Stimulated activated naive CD8-positive, alpha-beta T cell treated with anti-CD3 and anti-CD28 coated beads, Interleukin-15, amount 100 ng/mL, for 72 hours (primary cell): ENCODE data around the gene PRSS22.
A peak's percentile ranks its signal among the peaks of the same experiment; 100 is the strongest.

Source experiments
- ATAC-seq: fragments of 150-1000 bp; cut with Tn5 transposase; 2 replicates; pipeline ENCODE4 v1.10.0; 2021; ENCODE audit warnings: mild to moderate bottlenecking, moderate library complexity
- DNase-seq, 2 donors: peaks; one replicate each; pipeline ENCODE4 v3.0.0; 2021 to 2022
- H3K27ac Mint-ChIP-seq, 2 donors: one replicate each; pipeline ENCODE4 v1.8.0; 2022; ENCODE audit warnings: mild to moderate bottlenecking in 2 of 2, mixed read lengths in 2 of 2, moderate library complexity in 2 of 2
- H3K27me3 Mint-ChIP-seq: one replicate; pipeline ENCODE4 v1.8.0; 2022; ENCODE audit warnings: mixed read lengths
- H3K4me1 Mint-ChIP-seq: one replicate; pipeline ENCODE4 v1.8.0; 2022; ENCODE audit warnings: mild to moderate bottlenecking, mixed read lengths
- H3K4me3 Mint-ChIP-seq, 2 donors: one replicate each; pipeline ENCODE4 v1.8.0; 2022; ENCODE audit warnings: mild to moderate bottlenecking in 2 of 2, mixed read lengths in 2 of 2, moderate library complexity in 1 of 2
- H3K9me3 Mint-ChIP-seq, 2 donors: one replicate each; pipeline ENCODE4 v1.8.0; 2022; ENCODE audit warnings: mixed read lengths in 2 of 2

PRSS22 gene

DNA sequence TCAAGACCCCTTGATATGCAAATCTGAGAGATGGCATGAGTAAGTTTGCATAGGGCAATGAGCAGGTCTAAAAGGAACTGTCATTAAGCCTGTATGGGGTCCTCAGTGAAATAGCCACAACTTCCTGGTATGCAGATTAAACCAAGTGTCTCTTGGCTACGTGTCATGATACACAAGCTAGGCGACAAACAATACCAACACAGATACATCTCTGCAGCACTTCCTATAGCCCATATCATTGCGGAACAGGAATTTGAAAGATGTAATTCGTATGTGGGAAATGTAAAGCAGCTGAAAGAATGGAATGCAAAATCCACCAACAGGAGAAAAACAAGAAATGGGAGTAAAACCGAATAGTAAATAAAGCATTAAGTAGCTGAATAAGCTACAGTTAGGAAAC, 12.9 kb downstream of the PRSS22 start:
- peaks cover 4 to 6% of the 10 kb centered on the region in 2 donors for H3K9me3 Mint-ChIP-seq
- H3K27ac Mint-ChIP-seq = peak overlapping the region in 1 of 2 donors; percentile 17
- no peak for ATAC-seq
- no peak for DNase-seq
- no peak overlapping the region for H3K4me3 Mint-ChIP-seq
- peaks cover 70% of the 10 kb centered on the region for H3K4me1 Mint-ChIP-seq
- peaks cover 15% of the 10 kb centered on the region for H3K27me3 Mint-ChIP-seq

DNA sequence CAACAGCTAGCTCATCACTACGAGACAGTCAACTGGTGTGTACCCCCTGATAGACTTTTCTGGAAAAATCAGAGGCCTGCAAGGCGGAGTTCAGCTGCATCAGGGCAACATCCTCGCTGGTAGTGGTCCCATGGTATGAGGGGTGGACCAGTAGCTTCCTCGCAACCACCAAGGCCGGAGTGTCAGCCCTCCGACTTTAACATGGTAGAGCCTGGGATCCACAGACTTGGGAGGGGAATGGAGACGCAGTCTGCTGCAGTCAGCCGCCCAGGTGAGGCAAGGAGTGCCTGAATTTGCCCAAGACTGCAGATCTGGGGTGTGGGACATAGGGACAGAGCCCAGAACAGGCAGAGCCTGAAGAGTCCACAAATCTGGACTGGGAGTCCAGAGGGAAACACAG, 14.4 kb downstream of the PRSS22 start:
- Mint-ChIP-seq H3K27me3 (no peaks in the 10 kb centered on the region), H3K9me3 (peaks cover 4 to 6% of the 10 kb centered on the region in 2 donors), H3K27ac (peak overlapping the region in 1 of 2 donors; percentile 6), H3K4me1 (peaks cover 77% of the 10 kb centered on the region), H3K4me3 (no peak overlapping the region)
- no peak for ATAC-seq
- no peak for DNase-seq

DNA sequence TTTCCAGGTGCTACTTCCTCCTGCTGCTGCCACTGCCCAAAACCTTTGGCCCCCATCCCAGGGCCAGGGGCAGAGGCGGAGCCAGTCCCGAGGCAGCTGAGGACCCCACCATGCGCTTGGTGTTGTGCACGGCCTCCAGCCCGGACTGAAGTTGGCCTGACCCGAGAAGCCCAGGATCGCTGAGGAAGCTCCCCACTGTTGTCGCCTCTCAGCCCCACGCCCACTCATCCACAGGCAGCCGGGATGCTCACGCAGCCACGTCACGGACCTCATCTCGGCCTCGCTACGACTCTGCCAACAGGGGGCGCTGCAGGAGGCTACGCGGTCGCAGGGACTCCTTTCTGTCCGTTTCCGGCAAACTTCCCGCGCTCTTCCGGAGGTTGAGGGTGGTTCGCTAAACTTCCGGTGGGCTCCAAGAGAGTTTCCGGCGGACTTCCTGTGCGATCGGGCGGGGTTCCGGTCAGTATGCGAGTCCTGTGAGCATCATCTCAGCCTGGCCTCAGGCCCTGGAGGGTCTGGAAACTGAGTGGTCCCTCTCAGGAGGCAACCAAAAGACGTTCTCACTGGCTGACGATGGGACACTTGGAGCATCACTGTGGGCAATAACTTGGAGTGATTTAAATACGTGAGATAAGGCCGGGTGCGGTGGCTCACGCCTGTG, 15.5 kb downstream of the PRSS22 start:
- Mint-ChIP-seq H3K4me1 (peaks cover 77% of the 10 kb centered on the region), H3K9me3 (peaks cover 4 to 6% of the 10 kb centered on the region in 2 donors), H3K4me3 (peak overlapping the region; percentile 94 to 95), H3K27me3 (no peaks in the 10 kb centered on the region), H3K27ac (peak overlapping the region; percentile 86 to 90)
- ATAC-seq (peak; percentile 71), DNase-seq (peak; percentile 85 to 91)

DNA sequence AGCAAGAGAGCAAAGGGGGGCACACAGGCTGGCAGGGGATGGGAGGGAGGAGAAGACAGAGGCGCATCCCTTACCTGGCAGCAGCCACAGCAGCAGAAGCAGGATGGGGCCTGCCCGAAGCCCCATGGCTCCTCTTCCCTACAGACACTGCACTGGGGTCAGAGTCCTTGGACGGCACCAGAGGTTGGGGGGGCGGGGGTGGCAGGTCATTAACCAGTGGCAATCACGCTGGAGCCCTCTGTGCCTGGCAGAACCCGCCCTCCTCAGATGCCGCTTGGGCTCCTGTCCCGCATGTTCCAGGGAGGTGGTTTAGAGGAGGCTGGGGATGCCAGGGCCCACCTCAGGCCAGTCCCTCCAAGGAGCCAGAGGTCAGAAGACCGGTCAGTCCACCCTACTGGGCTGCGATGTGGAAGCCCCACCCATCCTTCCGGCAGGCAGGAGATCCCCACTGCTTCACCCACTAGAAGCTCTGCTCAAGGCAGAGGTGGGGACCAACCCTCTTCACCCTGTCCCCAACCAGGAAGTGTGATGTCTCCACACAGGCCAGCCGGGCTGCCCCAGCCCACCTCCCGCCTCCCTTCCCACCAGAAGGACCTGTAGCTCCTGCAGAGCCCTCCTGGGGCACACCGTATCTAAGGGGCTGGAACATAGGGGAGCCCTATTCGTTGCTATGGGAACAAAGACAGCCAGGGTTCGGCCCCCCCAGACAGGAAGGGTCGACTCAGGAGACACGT, 16.2 kb downstream of the PRSS22 start:
- Mint-ChIP-seq H3K9me3 (peaks cover 4 to 6% of the 10 kb centered on the region in 2 donors), H3K4me1 (peaks cover 70% of the 10 kb centered on the region), H3K27me3 (no peaks in the 10 kb centered on the region), H3K4me3 (peak overlapping the region; percentile 94 to 95), H3K27ac (peak overlapping the region; percentile 64 to 86)
- DNase-seq (no peak), ATAC-seq (peak; percentile 11)

DNA sequence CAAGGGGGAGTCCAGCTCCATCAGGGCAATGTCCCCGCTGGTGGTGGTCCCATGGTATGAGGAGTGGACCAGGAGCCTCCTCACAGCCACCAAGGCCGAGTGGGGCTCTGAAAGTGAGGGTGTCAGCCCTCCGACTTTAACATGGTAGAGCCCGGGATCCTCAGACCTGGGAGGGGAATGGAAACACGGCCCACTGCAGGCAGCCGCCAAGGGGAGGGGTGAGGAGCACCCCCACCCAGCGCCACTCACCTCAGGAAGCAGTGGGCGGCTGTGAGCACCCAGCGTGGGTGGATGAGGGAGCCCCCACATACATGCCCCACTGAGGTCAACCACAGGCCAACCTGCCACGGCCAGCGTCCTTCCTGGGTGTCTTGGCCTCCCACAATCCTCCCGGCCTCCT, 17.1 kb downstream of the PRSS22 start:
- no peak overlapping the region for H3K27ac Mint-ChIP-seq
- peaks cover 61% of the 10 kb centered on the region for H3K4me1 Mint-ChIP-seq
- H3K4me3 Mint-ChIP-seq = peak overlapping the region; percentile 29 to 68
- ATAC-seq = no peak
- no peaks in the 10 kb centered on the region for H3K27me3 Mint-ChIP-seq
- DNase-seq = no peak
- peaks cover 4 to 6% of the 10 kb centered on the region in 2 donors for H3K9me3 Mint-ChIP-seq

DNA sequence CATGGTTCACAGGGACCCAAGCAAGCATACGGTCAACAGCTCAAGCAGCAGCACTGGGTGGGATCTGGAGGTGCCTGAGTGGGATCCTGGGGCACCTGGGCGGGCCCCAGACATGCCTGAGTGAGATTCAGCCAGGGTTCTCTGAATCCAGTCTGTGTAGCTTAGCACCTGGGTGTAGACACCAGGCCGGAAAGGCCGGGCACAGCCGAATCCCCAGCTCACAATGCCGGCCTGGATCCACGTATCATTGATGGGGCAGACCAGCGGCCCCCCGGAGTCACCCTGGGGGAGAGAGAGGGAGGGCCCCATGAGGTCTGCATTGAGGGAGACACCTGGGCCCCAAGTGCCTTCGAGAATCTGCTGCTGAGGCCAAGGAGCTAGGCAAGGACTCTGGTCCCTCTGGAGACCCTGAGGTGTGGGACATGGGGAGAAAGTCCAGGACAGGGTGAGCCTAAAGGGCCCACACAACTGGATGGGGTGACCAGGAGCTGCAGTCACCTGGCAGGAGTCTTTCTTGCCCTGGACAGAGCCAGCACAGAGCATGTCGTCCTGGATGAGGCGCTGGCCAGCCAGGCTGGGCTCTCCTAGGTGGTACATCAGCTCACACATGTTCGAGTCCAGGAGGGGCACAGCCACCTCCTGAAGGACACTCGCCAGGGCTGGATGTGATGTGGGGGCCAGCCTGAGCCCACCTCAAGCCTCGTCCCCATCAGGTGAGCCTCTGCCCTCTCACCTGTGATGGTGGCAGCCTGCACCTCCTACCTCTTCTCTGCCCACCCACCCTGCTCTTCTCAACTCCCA, 18.1 kb downstream of the PRSS22 start:
- no peak for DNase-seq
- no peaks in the 10 kb centered on the region for H3K27me3 Mint-ChIP-seq
- no peak overlapping the region for H3K4me3 Mint-ChIP-seq
- H3K4me1 Mint-ChIP-seq = peaks cover 52% of the 10 kb centered on the region
- H3K27ac Mint-ChIP-seq = peak overlapping the region; percentile 26 to 57
- no peak for ATAC-seq
- peaks cover 4 to 6% of the 10 kb centered on the region in 2 donors for H3K9me3 Mint-ChIP-seq

DNA sequence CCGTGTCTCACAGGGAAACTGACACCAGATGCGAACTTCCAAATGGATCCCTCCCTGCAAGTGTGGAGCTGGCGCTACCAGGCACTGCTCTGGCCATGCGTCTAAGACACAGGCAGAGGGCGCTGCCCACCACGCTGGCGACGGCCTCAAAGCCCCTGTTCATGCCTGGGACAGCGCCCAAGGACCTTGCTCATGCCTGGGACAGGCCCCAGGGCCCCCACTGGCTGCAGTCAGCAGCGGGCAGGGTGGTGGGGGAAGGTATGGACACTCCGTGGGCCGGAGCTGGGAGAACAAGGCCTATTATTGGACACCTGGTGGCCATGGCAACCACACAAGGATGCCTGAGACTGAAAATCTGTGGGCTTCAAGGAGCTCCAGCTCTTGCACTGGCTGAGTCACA, 19.0 kb downstream of the PRSS22 start:
- H3K9me3 Mint-ChIP-seq = peaks cover 4 to 6% of the 10 kb centered on the region in 2 donors
- H3K4me3 Mint-ChIP-seq = peak overlapping the region in 1 of 2 donors; percentile 17
- peak overlapping the region in 1 of 2 donors; percentile 26 for H3K27ac Mint-ChIP-seq
- ATAC-seq (peak; percentile 81), DNase-seq (peak; percentile 62 to 69)
- H3K4me1 Mint-ChIP-seq = peaks cover 49% of the 10 kb centered on the region
- H3K27me3 Mint-ChIP-seq = no peaks in the 10 kb centered on the region

DNA sequence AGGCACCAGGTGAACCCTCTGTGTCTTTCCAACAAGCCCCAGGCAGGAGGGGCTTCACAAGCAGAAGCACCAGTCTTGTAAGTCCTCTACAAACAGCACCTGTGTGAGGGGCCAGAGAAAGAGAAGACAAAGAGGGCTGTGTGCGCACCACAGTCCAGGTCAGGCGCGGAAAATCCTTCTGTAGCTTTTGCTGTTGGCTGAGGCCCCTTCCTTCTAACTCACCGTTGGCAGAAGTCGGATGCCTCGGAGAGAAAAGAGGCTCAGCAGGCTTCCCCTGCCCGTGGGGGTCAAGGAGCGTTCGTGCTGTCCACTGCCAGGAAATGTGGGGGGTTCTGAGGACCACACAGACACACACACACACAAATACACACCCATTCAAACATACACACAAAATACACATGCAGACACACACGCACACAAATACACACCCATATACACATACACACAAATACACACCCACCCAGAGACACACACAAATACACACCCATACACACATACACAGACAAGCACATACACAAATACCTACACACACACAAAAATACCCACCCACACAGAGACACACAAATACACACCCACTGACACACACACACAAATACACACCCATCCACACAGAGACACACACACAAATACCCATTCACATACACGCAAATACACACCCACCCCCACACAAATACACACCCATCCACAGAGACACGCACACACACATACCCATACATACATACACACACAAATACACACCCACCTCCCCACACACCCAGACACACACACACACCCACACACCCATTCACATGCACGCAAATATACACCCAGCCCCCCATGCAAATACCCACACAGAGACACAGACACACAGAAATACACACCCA, 21.1 kb downstream of the PRSS22 start:
- Mint-ChIP-seq H3K4me1 (peaks cover 38% of the 10 kb centered on the region), H3K27ac (peak overlapping the region in 1 of 2 donors; percentile 5), H3K9me3 (no peaks in the 10 kb centered on the region), H3K4me3 (no peak overlapping the region), H3K27me3 (no peaks in the 10 kb centered on the region)
- ATAC-seq (no peak), DNase-seq (no peak)

DNA sequence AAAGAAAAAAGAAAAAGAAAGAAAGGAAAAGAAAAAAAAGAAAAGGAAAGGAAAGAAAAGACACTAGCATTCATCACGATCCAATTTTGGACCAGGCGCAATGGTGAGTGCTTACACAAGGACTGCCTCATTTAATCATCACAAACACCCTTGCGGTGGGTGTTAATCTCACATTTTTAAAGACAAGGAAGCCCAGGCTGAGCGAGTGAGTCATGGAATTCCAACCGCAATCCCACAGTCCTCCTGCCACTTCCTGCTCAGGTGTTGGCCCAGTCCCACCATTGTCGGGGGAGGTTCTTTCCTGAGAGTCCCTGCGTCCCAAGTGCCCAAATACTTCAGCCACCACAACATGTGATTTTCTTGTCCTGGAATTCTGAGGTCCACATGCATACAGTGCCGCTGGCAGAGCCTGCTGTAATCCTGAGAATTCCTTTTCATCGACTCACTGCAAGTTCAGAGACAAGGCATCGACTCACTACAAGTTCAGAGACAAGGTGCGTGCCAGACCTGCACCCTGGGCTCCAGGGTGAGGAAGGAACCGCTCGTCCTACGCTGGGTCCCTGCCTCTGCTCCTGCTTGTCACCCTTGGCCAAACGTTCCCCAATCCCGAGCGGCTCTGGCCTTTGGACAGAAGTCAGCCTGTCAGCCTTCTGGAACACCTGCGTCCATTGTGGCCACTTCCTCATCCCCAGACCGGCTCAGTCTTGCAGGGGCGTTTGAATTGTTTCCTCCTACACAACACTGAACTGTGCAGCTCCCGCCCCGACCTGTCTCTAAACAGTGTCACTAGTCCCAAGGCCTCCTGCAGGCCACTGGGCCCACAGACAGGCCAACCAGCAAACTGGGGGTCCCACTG, 22.1 kb downstream of the PRSS22 start:
- Mint-ChIP-seq H3K4me3 (no peak overlapping the region), H3K27ac (no peak overlapping the region), H3K9me3 (no peaks in the 10 kb centered on the region), H3K27me3 (peaks cover 6% of the 10 kb centered on the region), H3K4me1 (peaks cover 28% of the 10 kb centered on the region)
- no peak for DNase-seq
- ATAC-seq = no peak

DNA sequence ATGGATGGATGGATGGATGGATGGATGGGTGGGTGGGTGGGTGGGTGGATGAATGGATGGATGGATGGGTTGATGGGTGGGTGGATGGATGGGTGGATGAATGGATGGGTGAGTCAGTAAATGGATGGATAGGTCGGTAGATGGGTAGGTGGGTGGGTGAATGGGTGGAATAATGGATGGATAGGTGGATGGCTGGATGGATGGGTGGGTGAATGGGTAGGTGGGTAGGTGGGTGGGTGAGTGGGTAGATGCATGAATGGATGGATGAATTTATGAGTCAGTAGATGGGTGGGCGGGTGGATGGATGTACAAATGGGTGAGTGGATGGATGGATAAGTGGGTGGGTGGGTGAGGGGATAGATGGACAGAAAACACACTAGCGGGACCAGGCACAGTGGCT, 23.0 kb downstream of the PRSS22 start:
- ATAC-seq (no peak), DNase-seq (no peak)
- H3K27ac Mint-ChIP-seq = no peak overlapping the region
- H3K4me3 Mint-ChIP-seq = no peak overlapping the region
- peaks cover 11% of the 10 kb centered on the region for H3K27me3 Mint-ChIP-seq
- H3K4me1 Mint-ChIP-seq = peaks cover 19% of the 10 kb centered on the region
- H3K9me3 Mint-ChIP-seq = no peaks in the 10 kb centered on the region

DNA sequence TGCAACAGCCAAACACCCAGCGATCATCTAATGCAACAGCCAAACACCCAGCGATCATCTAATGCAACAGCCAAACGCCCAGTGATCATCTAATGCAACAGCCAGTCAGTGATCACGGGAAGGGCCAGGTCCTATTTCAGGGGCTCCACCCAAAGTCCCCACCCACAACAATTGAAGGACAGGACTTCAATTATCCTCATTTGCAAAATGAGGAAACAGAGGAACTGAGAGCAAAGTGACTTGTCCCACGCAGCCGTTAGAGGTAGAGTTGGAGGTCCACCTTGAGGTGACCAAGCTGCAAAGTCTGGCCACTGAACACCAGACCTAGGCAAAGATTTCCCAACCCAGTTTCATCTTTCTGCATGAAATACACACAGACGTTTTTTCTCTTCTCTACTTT, 24.2 kb downstream of the PRSS22 start:
- Mint-ChIP-seq H3K4me3 (no peak overlapping the region), H3K27ac (no peak overlapping the region), H3K9me3 (no peaks in the 10 kb centered on the region), H3K27me3 (peaks cover 11% of the 10 kb centered on the region), H3K4me1 (peaks cover 7% of the 10 kb centered on the region)
- ATAC-seq (no peak), DNase-seq (no peak)

DNA sequence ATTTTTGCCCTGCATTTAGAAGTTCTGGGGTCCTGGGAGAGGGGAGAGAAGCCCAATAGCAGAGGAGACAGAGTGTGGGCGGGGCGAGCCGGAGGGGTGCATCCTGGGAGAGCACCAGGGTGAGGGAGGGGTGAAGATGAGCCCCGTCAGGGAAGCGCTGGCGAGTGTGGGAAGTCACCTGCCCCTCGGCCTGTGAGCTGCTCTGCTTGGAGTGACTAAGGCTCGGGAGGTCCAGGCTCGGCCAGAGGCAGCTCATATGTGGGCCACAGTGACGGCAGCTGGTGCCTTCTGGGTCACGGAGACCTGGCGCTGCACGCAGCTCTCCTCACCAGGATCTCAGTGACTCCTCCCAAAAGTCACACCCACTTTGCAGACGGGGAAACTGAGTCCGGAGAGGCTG, 26.8 kb downstream of the PRSS22 start:
- peaks cover 11% of the 10 kb centered on the region for H3K27me3 Mint-ChIP-seq
- H3K9me3 Mint-ChIP-seq = no peaks in the 10 kb centered on the region
- no peak overlapping the region for H3K27ac Mint-ChIP-seq
- no peak overlapping the region for H3K4me3 Mint-ChIP-seq
- DNase-seq (no peak), ATAC-seq (no peak)
- no peaks in the 10 kb centered on the region for H3K4me1 Mint-ChIP-seq

DNA sequence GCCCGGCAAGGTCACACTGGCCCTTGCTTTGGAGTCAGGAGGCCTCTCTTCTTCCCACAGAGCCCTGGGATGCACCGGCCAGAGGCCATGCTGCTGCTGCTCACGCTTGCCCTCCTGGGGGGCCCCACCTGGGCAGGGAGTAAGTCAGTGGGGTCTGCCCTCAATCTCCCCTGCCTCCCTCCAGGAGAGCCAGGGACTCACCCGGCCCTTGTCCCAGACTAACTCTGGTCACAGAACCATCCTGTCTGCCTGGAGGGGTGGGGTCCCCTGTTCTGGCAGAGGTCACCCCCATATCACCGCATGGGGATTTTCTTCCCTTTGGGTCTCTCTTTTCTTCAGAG, 27.6 kb downstream of the PRSS22 start:
- Mint-ChIP-seq H3K27ac (peak overlapping the region; percentile 93 to 95), H3K27me3 (peaks cover 11% of the 10 kb centered on the region)
- peak; percentile 24 for ATAC-seq

More for the DNA sequence above, 27.6 kb downstream of the PRSS22 start:
- H3K4me3 Mint-ChIP-seq = peak overlapping the region; percentile 69 to 76
- DNase-seq = no peak
- H3K9me3 Mint-ChIP-seq = no peaks in the 10 kb centered on the region
- no peaks in the 10 kb centered on the region for H3K4me1 Mint-ChIP-seq
